T-helper 1 cell treated with Interleukin-12 subunit alpha and Interleukin-12 subunit beta and Interleukin-4 antibody, amounts not matched to agents 30 μg/mL and 1 μg/mL, for 36 hours (primary cell): Measurements from ENCODE around the gene SPATS2.

Experiments
- H3K27ac Mint-ChIP-seq: one replicate; pipeline ENCODE4 v1.8.0; 2021; ENCODE audit warnings: mild to moderate bottlenecking, mixed read lengths
- H3K27me3 Mint-ChIP-seq: one replicate; pipeline ENCODE4 v1.8.0; 2021; ENCODE audit warnings: low read depth, mixed read lengths
- H3K36me3 Mint-ChIP-seq: one replicate; pipeline ENCODE4 v1.8.0; 2021; ENCODE audit warnings: low read depth, mixed read lengths
- H3K4me1 Mint-ChIP-seq: one replicate; pipeline ENCODE4 v1.8.0; 2021; ENCODE audit warnings: low read depth, mixed read lengths
- H3K4me3 Mint-ChIP-seq: one replicate; pipeline ENCODE4 v1.8.0; 2021; ENCODE audit warnings: mild to moderate bottlenecking, moderate library complexity, mixed read lengths
- H3K9me3 Mint-ChIP-seq: one replicate; pipeline ENCODE4 v1.8.0; 2021; ENCODE audit warnings: mixed read lengths

SPATS2 gene

GRCh38 chr12:49543221-49543913 is 176.1 kb downstream of the SPATS2 start:
- H3K4me3 Mint-ChIP-seq: no peak overlapping the region
- peaks cover 43% of the 10 kb centered on the region for H3K27me3 Mint-ChIP-seq
- H3K36me3 Mint-ChIP-seq: no peaks in the 10 kb centered on the region
- H3K27ac Mint-ChIP-seq: no peak overlapping the region
- H3K9me3 Mint-ChIP-seq: no peaks in the 10 kb centered on the region
- H3K4me1 Mint-ChIP-seq: peaks cover 6% of the 10 kb centered on the region

- Mint-ChIP-seq H3K4me1 (peaks cover 6% of the 10 kb centered on the region), H3K27me3 (peaks cover 48% of the 10 kb centered on the region), H3K27ac (no peak overlapping the region), H3K9me3 (no peaks in the 10 kb centered on the region), H3K4me3 (no peak overlapping the region), H3K36me3 (no peaks in the 10 kb centered on the region)
Measured at GRCh38 chr12:49543914-49544815, 176.9 kb downstream of the SPATS2 start.

- H3K36me3 Mint-ChIP-seq: no peaks in the 10 kb centered on the region
- no peak overlapping the region for H3K27ac Mint-ChIP-seq
- peaks cover 42% of the 10 kb centered on the region for H3K27me3 Mint-ChIP-seq
- H3K4me1 Mint-ChIP-seq: peaks cover 5% of the 10 kb centered on the region
- H3K4me3 Mint-ChIP-seq: no peak overlapping the region
- no peaks in the 10 kb centered on the region for H3K9me3 Mint-ChIP-seq
Measured at GRCh38 chr12:49545815-49546214, 178.6 kb downstream of the SPATS2 start.

GRCh38 chr12:49546481-49546880 is 179.2 kb downstream of the SPATS2 start:
- H3K9me3 Mint-ChIP-seq: no peaks in the 10 kb centered on the region
- H3K27ac Mint-ChIP-seq: no peak overlapping the region
- H3K36me3 Mint-ChIP-seq: no peaks in the 10 kb centered on the region
- H3K4me1 Mint-ChIP-seq: peaks cover 5% of the 10 kb centered on the region
- no peak overlapping the region for H3K4me3 Mint-ChIP-seq
- H3K27me3 Mint-ChIP-seq: peaks cover 36% of the 10 kb centered on the region

GRCh38 chr12:49547090-49547690 is 179.9 kb downstream of the SPATS2 start:
- Mint-ChIP-seq H3K36me3 (no peaks in the 10 kb centered on the region), H3K27ac (no peak overlapping the region), H3K4me3 (peak overlapping the region; percentile 5), H3K27me3 (peaks cover 35% of the 10 kb centered on the region), H3K9me3 (no peaks in the 10 kb centered on the region), H3K4me1 (peaks cover 5% of the 10 kb centered on the region)

- Mint-ChIP-seq H3K36me3 (no peaks in the 10 kb centered on the region), H3K27me3 (peaks cover 36% of the 10 kb centered on the region), H3K4me3 (no peak overlapping the region), H3K27ac (no peak overlapping the region), H3K9me3 (no peaks in the 10 kb centered on the region), H3K4me1 (peaks cover 1% of the 10 kb centered on the region)
Measured at GRCh38 chr12:49548481-49548821, 181.2 kb downstream of the SPATS2 start.

GRCh38 chr12:49548822-49549648 is 181.8 kb downstream of the SPATS2 start:
- Mint-ChIP-seq H3K27me3 (peaks cover 36% of the 10 kb centered on the region), H3K27ac (no peak overlapping the region), H3K4me1 (peaks cover 1% of the 10 kb centered on the region), H3K4me3 (peak overlapping the region; percentile 65), H3K9me3 (no peaks in the 10 kb centered on the region), H3K36me3 (no peaks in the 10 kb centered on the region)

GRCh38 chr12:49549735-49550692 is 182.8 kb downstream of the SPATS2 start:
- peaks cover 30% of the 10 kb centered on the region for H3K27me3 Mint-ChIP-seq
- H3K9me3 Mint-ChIP-seq: no peaks in the 10 kb centered on the region
- peaks cover 1% of the 10 kb centered on the region for H3K4me1 Mint-ChIP-seq
- H3K27ac Mint-ChIP-seq: no peak overlapping the region
- H3K36me3 Mint-ChIP-seq: no peaks in the 10 kb centered on the region
- H3K4me3 Mint-ChIP-seq: no peak overlapping the region

GRCh38 chr12:49550693-49551252 is 183.5 kb downstream of the SPATS2 start:
- Mint-ChIP-seq H3K4me1 (peaks cover 1% of the 10 kb centered on the region), H3K4me3 (no peak overlapping the region), H3K9me3 (no peaks in the 10 kb centered on the region), H3K27ac (no peak overlapping the region), H3K36me3 (no peaks in the 10 kb centered on the region), H3K27me3 (peaks cover 27% of the 10 kb centered on the region)

GRCh38 chr12:49552014-49552413 is 184.8 kb downstream of the SPATS2 start:
- H3K4me1 Mint-ChIP-seq: peaks cover 1% of the 10 kb centered on the region
- no peak overlapping the region for H3K27ac Mint-ChIP-seq
- H3K4me3 Mint-ChIP-seq: no peak overlapping the region
- H3K36me3 Mint-ChIP-seq: peaks cover 5% of the 10 kb centered on the region
- H3K9me3 Mint-ChIP-seq: no peaks in the 10 kb centered on the region
- H3K27me3 Mint-ChIP-seq: peaks cover 25% of the 10 kb centered on the region

- peaks cover 5% of the 10 kb centered on the region for H3K36me3 Mint-ChIP-seq
- no peak overlapping the region for H3K4me3 Mint-ChIP-seq
- H3K27ac Mint-ChIP-seq: peak overlapping the region; percentile 6
- H3K4me1 Mint-ChIP-seq: peaks cover 1% of the 10 kb centered on the region
- no peaks in the 10 kb centered on the region for H3K9me3 Mint-ChIP-seq
- H3K27me3 Mint-ChIP-seq: peaks cover 25% of the 10 kb centered on the region
Measured at GRCh38 chr12:49552425-49552824, 185.2 kb downstream of the SPATS2 start.

GRCh38 chr12:49552899-49553298 is 185.6 kb downstream of the SPATS2 start:
- Mint-ChIP-seq H3K4me3 (no peak overlapping the region), H3K27me3 (peaks cover 24% of the 10 kb centered on the region), H3K27ac (peak overlapping the region; percentile 6)

GRCh38 chr12:49553512-49554088 is 186.3 kb downstream of the SPATS2 start:
- Mint-ChIP-seq H3K27ac (no peak overlapping the region), H3K36me3 (peaks cover 10% of the 10 kb centered on the region), H3K4me1 (no peaks in the 10 kb centered on the region), H3K4me3 (no peak overlapping the region), H3K9me3 (no peaks in the 10 kb centered on the region), H3K27me3 (peaks cover 17% of the 10 kb centered on the region)

More at GRCh38 chr12:49552899-49553298, 185.6 kb downstream of the SPATS2 start:
- Mint-ChIP-seq H3K9me3 (no peaks in the 10 kb centered on the region), H3K36me3 (peaks cover 5% of the 10 kb centered on the region), H3K4me1 (peaks cover 1% of the 10 kb centered on the region)
